A172 (cell line): Measurements from ENCODE around the gene ZNF281. TPM values are rescaled to one million over a fixed set of nuclear protein-coding genes. Genes with fewer than 3 reads are reported as not detected.
"Not testable (repeated sequence)": the region's sequence is repeated elsewhere in the genome, so short reads cannot be mapped to it uniquely, and the experiment has no call there.

Experiments
- DNase-seq: peaks from one replicate; pipeline ENCODE4 v3.0.0-alpha.2; 2015; ENCODE audit warnings: low spot score
- total RNA-seq: library from RNA; depleted of rRNA; stranded (reverse); fragments of >200 nt; shearing (Covaris generic); gene quantifications from 2 replicates; pipeline ENCODE4 v1.2.3, GENCODE V29; 2014; rRNA removed

Gene ZNF281
- total RNA-seq, 1 experiment from 2014 or later = 17.1 TPM

DNA sequence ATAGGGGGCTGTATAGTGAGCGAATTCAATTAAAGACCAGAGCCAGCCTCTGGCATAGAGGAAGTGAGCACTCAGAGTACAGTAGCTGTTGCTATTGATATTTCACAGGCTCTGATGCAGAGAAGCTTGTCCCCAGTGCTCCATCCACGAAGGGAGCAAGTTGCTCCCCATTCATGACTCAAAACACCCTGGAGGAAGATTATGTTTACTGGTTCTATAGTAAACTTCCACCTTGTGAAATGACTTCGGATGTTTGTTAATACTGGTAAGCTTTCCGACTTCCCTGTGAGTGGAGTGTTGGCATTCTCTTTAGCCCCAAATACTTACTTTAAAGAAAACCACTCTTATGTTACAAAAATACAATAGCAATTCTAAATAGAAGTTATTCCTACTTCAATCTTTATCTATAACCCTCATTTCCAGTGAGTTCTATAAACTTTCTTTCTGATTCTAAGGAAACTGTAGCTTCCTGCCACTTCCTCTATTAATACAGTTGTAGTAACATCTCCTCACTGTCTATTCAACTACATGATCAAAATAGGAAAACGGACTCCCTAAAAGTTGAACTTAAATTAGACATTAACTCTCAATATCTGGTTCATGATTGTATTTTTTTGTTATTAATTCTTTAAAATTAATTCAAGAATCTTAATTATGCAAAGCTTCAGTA lies 46.4 kb downstream of the ZNF281 start:
- DNase-seq = no peak

DNA sequence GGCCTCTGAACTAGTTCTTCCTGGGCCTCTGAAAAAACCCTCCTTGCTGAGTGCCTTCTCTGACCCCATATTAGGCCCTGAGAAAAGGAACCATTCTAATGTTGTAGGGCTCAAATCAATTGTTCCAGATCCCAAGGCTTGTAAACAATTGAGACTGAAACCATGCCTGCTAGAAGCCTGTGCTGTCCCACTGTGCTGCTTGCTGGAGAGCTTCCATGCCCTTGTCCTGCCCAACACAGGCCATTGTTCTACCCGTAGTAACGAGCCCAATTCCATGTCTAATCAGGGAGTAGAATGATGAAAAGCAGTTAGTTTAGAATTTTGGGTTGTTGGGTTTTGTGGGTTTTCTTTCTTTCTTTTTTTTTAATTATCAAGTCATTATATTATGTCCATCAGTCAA lies 47.4 kb downstream of the ZNF281 start:
- DNase-seq = no peak

DNA sequence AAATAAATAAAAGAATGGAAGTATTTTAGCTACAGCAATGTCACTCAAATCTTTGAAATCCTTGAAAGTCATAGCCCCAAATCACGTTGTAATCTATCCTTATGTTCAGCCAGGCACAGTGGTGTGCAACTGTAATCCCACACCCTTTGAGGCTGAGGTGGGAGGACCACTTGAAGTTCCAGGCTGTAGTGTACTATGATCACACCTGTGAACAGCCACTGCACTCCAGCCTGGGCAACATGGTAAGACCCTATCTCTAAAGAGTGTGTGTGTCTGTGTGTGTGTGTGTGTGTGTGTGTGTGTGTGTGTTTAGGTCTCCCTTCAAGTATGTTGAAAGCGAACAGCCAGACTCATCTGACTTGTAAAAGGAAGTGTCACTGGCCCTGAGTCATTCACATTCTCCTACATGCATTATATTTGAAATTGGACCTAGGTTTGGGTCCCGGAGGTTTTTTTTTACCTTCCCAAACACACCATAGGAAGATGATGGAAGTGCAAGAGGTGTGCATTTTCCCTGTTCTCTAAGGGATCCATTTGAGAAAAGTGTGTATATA lies 50.1 kb downstream of the ZNF281 start:
- DNase-seq = no peak

DNA sequence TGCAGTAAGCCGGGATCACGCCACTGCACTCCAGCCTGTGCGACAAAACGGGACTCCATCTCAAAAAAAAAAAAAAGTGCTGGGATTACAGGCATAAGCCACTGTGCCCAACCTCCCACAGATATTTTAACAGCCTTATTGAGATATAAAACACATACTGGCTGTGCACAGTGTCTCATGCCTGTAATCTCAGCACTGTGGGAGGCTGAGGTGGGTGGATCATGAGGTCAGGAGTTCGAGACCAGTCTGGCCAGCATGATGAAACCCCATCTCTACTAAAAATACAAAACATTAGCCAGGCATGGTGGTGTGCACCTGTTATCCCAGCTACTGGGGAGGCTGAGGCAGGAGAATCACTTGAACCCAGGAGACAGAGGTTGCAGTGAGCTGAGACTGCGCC lies 51.9 kb downstream of the ZNF281 start:
- not testable (repeated sequence) for DNase-seq

DNA sequence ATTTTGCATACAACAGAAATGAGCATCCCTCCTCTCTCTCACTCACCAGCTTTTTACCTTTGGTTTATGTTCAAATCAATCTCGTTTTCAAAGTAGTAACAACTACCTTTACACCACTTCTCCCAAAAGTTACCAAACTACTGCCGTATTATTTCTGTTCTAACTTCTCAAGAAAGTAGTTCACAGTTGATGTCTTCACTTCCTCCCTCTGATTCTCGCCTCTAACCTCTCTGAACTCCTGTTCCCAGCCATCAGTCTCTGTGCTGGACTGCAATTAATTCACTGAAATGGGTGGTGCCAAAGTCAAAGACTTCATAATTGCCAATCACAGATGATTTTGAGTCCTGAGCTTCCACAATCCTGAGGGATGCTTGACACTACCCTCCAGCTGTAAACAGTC lies 54.0 kb downstream of the ZNF281 start:
- DNase-seq = no peak

Other genes starting within 250 kb of the ZNF281 start
- gene KIF14, start 210.7 kb upstream of the ZNF281 start, total RNA-seq = 32.0 and 36.1 TPM in 2 replicates